GM18868 (cell line): Measurements from ENCODE around the gene MYH1.
"Not testable (repeated sequence)": the region's sequence is repeated elsewhere in the genome, so short reads cannot be mapped to it uniquely, and the experiment has no call there.

Source experiments
- ATAC-seq: cut with Tn5 transposase; IDR thresholded peaks from one replicate; pipeline ENCODE4 v1.9.1; 2021; ENCODE audit warnings: mild to moderate bottlenecking, moderate library complexity; ENCODE audit not compliant: unreplicated experiment

The MYH1 gene

GRCh38 chr17:10518271-10519037 is at the start of gene MYH1:
Gene MYH1, minus strand, starts transcription at chr17:10518542. Its CDS starts 1,900 bp downstream, at chr17:10516642.
- no peak for ATAC-seq

GRCh38 chr17:10563991-10564660 is 45.8 kb upstream of the MYH1 start:
- no peak for ATAC-seq

GRCh38 chr17:10558049-10558448 is 39.7 kb upstream of the MYH1 start:
- ATAC-seq, result no peak

- ATAC-seq, result no peak
These were observed 39.1 kb upstream of the MYH1 start for GRCh38 chr17:10557422-10557821.

- no peak for ATAC-seq
These were observed 38.1 kb upstream of the MYH1 start for GRCh38 chr17:10556301-10557005.

- no peak for ATAC-seq
These were observed 31.7 kb upstream of the MYH1 start for GRCh38 chr17:10550014-10550413.

- ATAC-seq, result no peak
These were observed 30.9 kb upstream of the MYH1 start, which contains the start of gene MYH2 for GRCh38 chr17:10549096-10549842. Gene MYH2, minus strand, starts transcription at chr17:10549658. Its CDS starts 1,738 bp downstream, at chr17:10547920.

- ATAC-seq, result no peak
These were observed 29.0 kb upstream of the MYH1 start for GRCh38 chr17:10547351-10547750.

GRCh38 chr17:10543486-10543885 is 25.1 kb upstream of the MYH1 start:
- not testable (repeated sequence) for ATAC-seq

GRCh38 chr17:10541179-10541578 is 22.8 kb upstream of the MYH1 start:
- ATAC-seq, result not testable (repeated sequence)

GRCh38 chr17:10532026-10532425 is 13.7 kb upstream of the MYH1 start:
- no peak for ATAC-seq

- no peak for ATAC-seq
These were observed 9.1 kb upstream of the MYH1 start for GRCh38 chr17:10527419-10527818.

GRCh38 chr17:10526517-10526916 is 8.2 kb upstream of the MYH1 start:
- no peak for ATAC-seq

- no peak for ATAC-seq
These were observed 4.7 kb upstream of the MYH1 start for GRCh38 chr17:10523064-10523463.

GRCh38 chr17:10521949-10522348 is 3.6 kb upstream of the MYH1 start:
- ATAC-seq, result no peak

GRCh38 chr17:10516638-10517037 is 1.7 kb downstream of the MYH1 start:
- no peak for ATAC-seq

- ATAC-seq, result no peak
These were observed 2.3 kb downstream of the MYH1 start for GRCh38 chr17:10516065-10516464.

GRCh38 chr17:10513299-10514067 is 4.9 kb downstream of the MYH1 start:
- ATAC-seq, result no peak

GRCh38 chr17:10512856-10513255 is 5.5 kb downstream of the MYH1 start:
- no peak for ATAC-seq

- ATAC-seq, result no peak
These were observed 18.4 kb downstream of the MYH1 start for GRCh38 chr17:10499950-10500349.
